GM21576 (cell line): ENCODE results near the gene HECW1.
"Not testable (repeated sequence)": the region's sequence is repeated elsewhere in the genome, so short reads cannot be mapped to it uniquely, and the experiment has no call there.

Source experiments
- ATAC-seq: cut with Tn5 transposase; IDR thresholded peaks from one replicate; pipeline ENCODE4 v1.9.1; 2021; ENCODE audit warnings: mild to moderate bottlenecking, moderate library complexity; ENCODE audit not compliant: unreplicated experiment

HECW1 gene

DNA sequence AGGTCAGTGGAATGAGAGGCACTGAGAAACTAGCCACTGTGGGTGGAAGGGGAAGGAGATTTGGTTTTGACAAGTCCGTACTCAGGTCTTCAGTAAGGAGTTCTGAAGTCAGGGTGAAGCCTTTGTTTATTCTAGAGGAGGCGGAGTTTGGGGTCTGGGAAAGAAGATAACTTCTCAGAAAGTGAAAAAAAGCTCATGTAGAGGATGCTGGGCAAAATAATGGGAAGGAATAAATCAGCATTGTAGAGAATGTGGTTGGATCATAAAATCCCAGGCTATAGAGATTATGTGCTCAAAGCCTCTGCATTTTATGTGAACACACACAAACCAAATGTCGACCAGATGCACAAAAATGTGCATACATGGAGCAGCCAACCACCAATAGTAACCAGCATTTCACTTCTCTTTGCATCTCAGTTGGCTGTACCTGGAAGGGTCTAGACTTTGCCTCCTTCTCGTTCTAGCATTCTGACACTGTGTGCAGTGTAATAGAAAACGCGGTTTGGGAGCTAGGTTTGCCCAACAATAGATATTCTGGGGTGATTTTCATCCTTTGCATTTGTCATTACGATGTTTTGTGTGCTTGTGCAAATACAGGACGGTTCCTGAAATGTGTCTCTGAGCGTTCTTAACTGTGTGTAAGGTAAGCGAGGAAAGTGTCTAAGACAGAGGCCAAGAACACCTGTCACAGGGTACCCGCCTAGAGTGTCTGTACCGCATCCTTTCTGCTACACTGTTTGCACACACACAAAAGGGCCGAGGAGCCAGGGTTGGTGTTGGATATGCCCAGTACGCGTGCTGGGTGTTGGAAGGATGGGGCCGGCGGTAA is 603 bp upstream of the HECW1 start:
- ATAC-seq, result no peak

- no peak for ATAC-seq
Observed at GRCh38 chr7:43112941-43113621, 634 bp downstream of the HECW1 start.

- ATAC-seq, result no peak
Observed at GRCh38 chr7:43113622-43114457, 1.4 kb downstream of the HECW1 start.

GRCh38 chr7:43114458-43114780 is 2.0 kb downstream of the HECW1 start:
- ATAC-seq, result no peak

GRCh38 chr7:43116451-43116850 is 4.0 kb downstream of the HECW1 start:
- no peak for ATAC-seq

DNA sequence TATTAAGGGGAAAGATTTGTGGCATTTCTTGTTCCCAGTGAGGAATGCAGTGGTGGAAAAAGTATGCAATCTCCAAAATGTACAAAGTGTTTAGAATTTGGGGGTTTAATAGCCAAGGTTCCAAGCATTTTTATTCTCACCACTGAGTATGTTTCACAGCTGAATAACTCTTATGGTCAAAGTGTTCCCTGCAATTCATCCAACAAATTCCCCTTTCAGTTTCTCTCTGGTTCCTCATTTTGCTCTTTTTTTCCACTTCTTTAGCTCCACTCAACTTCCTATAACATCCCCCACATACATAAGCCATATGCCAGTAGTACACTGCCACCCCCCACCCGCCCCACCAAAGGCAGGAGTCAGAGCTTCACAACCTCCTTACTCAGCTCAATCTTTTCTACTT is 4.6 kb downstream of the HECW1 start:
- no peak for ATAC-seq

- no peak for ATAC-seq
Observed at GRCh38 chr7:43117861-43118260, 5.4 kb downstream of the HECW1 start.

DNA sequence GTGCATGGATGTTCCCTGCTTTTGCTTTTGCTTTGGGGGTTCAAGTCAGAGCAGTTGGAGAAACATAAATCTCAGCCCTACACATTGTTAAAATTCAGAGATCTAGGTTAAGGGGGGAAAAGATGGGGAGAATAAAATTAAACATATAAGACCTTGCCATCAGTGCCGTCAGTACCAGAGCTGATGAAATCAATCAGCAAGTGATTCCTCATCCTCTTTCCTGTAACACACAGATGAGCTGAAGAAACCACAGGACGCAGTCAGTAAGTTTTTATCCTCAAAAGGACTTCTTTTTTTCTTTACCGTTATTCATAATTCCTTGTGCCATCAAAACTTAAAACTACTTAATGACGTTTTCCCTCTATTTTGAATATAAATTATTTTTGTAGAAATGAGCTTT is 5.9 kb downstream of the HECW1 start:
- no peak for ATAC-seq

DNA sequence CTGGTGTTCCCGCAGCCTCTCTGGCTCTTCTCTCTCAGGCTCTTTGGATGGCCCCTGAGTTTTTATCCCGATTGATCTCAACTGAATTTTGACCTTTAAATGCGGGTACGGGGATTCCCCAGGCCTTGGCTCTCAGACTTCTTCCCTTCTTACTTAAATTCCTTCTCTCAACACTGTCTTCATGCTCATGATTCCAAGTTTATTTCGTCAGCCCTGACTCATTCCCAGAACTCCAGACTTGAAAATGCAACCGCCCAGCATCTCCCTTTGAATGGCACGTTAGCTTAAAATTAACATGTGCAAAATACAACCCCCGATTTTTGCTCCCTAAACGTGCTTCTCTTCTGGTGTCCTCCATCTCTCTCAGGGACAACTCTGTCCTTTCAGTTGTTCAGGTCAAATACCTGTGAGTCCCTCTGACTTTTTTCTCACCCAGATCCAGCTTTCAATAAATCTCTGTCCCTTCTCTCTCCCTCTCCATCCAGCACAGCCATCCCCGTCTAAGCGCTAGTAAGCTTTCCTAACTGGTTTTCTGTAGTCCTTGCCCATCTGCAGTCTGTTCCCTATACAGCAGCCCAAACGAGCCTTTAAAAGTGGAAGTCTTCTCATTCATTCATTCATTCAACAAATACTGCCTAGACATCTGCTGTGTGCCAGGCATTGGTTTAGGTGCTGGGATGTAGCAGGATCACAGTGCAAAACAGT is 7.1 kb downstream of the HECW1 start:
- no peak for ATAC-seq

- ATAC-seq, result no peak
Observed at GRCh38 chr7:43121973-43122372, 9.5 kb downstream of the HECW1 start.

DNA sequence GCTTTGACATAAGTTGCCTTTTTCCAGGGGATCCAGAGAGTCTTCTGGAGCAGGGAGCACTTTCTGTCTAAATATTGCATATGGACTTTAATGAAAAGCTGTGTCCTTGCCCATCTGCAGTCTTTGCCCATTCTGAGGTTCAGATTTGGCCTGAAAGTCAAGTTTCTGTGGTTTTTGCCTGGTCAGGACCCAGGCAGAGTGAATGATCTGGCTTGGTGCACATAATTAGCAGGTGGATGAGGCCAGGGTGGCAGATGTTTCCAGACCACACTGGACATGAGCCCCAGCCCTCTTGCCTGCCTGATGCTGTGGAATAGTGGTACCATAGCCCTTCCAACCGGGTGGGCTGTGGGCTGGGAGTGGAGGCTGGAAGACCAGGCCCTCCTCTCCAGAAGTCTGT is 11.0 kb downstream of the HECW1 start:
- no peak for ATAC-seq

GRCh38 chr7:43124388-43124787 is 11.9 kb downstream of the HECW1 start:
- no peak for ATAC-seq

DNA sequence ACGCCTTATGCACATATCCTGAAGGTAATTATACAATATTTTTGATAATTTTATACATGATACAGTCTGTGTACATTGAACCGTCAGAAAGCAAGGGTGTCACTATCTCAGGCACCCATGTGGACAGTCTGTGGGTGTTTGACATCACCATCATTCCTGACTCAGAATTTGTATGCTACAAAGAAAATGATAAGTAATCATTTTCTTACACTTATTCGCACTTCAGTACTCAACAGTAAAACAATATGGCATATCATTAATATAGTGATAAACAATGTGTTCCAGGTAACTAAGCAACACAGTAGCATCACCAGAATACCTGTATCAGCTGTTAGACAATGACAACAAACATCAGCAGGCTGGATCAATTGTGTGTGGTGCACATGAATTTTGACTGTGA is 17.9 kb downstream of the HECW1 start:
- ATAC-seq, result no peak

GRCh38 chr7:43135129-43135528 is 22.7 kb downstream of the HECW1 start:
- no peak for ATAC-seq

DNA sequence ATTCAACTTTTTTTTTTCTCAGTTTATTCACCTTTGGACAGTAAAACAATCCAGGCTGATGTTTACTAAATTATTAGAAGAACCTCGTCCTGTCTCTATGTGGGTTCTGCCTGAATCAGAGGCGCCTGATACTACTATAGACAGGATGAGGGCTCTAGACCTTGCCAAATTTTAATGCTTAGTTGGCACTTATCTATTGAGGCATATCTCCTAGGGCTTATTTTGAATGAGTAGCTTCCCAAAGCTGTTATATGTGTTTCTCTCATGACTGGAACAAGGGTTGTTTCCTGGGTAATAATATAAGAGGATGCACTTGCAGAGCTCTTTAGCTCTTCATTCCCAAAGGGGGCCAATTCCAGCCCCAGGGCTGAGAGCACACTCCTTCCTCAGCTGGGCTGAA is 23.6 kb downstream of the HECW1 start:
- no peak for ATAC-seq

DNA sequence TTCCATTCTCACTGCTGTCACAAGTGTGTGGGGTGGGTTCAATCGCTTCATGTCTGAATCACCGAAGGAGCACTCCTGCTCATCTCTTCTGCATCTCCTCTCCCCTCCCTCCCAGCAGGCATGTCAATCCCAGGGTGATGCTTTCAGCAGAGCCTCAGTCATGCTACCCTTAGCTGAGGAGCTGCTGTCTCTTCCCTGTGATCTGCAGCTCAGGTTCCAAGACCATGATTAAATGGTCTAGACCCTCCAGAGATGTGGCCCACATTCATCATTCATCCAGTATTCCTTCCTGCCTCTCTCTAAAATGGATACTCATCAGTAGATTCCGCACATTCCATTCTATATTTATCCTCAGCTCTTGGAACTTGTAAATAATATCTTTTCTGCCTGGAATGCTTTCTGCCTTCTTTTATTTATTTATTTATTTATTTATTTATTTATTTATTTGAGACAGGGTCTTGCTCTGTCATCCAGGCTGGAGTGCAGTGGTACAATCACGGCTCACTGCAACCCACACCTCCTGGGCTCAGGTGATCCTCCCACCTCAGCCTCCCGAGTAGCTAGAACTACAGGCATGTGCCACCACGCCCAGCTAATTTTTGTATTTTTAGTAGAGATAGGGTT is 24.8 kb downstream of the HECW1 start:
- not testable (repeated sequence) for ATAC-seq

DNA sequence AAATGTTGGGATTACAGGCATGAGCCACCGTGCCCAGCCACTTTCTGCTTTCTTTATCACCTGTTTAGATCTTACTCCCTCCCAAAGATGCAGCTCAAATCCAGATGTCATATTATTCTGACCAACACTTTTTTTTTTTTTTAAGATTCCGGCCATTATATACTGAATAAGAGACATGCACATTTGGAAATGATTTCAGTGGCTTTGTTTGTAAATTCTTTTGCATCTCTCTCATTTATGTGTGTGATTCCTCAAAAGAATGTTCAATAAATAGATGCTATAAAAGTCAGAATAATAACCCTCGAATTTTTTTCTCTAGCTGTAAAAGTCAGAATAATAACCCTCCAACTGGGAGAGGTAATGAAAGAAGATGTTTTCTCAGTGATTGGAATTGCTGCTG is 25.4 kb downstream of the HECW1 start:
- ATAC-seq, result no peak

DNA sequence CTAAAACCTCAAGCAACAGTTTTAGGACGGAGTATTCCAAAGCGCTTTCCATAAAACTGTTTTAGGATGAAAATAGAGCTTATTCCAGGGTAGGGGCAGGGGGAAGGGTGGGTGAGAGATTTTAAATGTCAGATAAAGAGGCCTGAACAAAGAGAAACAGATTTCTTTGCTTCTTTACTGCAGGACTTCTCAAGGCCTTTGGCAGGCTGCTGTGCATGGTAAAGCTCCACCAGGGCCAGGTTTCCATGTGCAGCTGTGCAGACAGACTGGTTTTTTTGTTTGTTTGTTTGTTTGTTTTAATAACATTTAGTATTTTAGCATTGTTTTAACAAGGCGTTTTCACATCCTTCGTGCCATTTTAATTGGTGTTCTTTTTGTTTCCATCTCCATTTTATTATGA is 26.3 kb downstream of the HECW1 start:
- ATAC-seq, result no peak

DNA sequence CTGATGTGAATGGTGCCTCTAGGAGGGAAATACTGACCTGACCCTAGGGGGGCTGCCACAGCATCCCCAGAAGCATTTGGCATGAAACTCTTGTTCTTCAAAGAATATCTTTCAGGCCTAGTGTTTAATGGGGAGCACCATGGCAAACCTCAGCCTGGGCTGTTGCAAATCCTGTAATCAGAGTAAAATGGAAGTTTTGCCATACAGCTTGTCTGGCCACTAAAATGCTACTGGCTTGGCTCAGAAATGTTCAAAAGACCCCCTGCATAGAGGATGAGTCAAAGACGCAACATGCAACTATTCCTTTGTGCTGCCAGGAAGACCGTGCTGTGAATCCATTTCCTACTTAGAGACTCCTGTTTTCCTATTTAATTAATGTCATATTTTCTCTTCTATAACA is 26.7 kb downstream of the HECW1 start:
- no peak for ATAC-seq

DNA sequence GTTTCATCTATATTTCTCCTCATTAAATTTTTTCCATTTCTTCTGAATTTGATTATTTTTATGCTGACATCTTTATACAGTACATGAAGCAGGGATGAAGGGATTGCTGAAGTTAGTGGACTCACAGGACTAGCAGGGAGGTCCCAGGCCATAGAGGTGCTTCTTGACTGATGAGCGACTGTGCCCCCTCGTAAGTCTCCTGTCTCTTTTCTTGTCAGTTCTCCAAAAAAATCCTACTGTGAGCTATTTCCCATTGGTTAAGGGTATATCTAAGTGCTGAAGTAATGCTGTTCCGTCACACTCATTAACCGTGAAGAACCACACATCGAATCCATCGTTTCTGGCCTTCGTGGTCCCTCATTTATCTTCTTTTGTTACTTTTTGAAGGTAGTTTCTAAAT is 27.7 kb downstream of the HECW1 start:
- no peak for ATAC-seq

DNA sequence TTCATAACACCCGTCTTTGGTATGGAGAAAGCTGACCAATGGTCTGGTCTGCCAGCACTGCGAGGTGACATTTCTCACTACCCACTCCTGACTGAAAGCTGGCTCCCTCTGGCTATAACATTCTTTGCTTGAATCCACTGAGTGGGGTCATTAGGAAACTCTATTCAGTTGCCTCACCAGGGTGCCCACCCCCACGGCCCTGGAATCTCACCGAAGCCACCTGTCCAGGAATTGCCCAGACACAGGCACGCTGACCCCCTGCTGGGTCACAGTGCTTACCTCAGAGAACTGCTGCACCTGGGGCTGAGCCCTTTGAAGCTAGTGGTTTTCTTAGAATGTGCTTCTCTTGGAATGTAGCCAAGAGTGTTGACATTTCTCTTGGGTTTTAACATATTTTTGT is 28.6 kb downstream of the HECW1 start:
- no peak for ATAC-seq
